ENCODE measurements around the gene FRMD4A.

DNA sequence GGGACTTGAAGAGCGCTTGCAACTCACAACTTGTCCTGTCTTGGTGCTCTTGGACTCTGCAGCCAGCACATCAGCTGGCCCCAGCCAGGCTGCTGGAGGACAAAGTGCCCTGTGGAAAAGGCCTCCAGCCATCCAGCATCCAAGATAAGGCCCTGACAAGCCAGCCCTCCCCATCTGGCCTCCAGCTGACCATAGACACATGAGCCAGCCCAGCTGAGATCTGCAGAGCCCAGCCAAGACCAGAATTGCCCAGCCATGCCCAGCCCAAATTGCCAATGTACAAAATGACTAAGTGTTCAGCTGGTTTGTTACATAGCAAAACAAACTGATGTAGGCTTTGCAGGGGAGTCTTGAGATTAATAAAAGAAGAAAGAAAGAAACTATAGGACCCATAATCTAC is 36.0 kb upstream of the FRMD4A start:
- no peak for TF ChIP-seq MAX (IDR thresholded peaks at IDR 0.05; ENCODE audit: low read depth)
- no peak for TF ChIP-seq NFIC (IDR thresholded peaks at IDR 0.05; ENCODE audit: borderline replicate concordance)
- TF ChIP-seq, protein P1, sequence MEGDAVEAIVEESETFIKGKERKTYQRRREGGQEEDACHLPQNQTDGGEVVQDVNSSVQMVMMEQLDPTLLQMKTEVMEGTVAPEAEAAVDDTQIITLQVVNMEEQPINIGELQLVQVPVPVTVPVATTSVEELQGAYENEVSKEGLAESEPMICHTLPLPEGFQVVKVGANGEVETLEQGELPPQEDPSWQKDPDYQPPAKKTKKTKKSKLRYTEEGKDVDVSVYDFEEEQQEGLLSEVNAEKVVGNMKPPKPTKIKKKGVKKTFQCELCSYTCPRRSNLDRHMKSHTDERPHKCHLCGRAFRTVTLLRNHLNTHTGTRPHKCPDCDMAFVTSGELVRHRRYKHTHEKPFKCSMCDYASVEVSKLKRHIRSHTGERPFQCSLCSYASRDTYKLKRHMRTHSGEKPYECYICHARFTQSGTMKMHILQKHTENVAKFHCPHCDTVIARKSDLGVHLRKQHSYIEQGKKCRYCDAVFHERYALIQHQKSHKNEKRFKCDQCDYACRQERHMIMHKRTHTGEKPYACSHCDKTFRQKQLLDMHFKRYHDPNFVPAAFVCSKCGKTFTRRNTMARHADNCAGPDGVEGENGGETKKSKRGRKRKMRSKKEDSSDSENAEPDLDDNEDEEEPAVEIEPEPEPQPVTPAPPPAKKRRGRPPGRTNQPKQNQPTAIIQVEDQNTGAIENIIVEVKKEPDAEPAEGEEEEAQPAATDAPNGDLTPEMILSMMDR (IDR thresholded peaks at IDR 0.05): no peak
- TF ChIP-seq, protein P2, sequence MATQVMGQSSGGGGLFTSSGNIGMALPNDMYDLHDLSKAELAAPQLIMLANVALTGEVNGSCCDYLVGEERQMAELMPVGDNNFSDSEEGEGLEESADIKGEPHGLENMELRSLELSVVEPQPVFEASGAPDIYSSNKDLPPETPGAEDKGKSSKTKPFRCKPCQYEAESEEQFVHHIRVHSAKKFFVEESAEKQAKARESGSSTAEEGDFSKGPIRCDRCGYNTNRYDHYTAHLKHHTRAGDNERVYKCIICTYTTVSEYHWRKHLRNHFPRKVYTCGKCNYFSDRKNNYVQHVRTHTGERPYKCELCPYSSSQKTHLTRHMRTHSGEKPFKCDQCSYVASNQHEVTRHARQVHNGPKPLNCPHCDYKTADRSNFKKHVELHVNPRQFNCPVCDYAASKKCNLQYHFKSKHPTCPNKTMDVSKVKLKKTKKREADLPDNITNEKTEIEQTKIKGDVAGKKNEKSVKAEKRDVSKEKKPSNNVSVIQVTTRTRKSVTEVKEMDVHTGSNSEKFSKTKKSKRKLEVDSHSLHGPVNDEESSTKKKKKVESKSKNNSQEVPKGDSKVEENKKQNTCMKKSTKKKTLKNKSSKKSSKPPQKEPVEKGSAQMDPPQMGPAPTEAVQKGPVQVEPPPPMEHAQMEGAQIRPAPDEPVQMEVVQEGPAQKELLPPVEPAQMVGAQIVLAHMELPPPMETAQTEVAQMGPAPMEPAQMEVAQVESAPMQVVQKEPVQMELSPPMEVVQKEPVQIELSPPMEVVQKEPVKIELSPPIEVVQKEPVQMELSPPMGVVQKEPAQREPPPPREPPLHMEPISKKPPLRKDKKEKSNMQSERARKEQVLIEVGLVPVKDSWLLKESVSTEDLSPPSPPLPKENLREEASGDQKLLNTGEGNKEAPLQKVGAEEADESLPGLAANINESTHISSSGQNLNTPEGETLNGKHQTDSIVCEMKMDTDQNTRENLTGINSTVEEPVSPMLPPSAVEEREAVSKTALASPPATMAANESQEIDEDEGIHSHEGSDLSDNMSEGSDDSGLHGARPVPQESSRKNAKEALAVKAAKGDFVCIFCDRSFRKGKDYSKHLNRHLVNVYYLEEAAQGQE (IDR thresholded peaks at IDR 0.05; ENCODE audit: low read depth, low read length): no peak
- TF ChIP-seq, protein P3, sequence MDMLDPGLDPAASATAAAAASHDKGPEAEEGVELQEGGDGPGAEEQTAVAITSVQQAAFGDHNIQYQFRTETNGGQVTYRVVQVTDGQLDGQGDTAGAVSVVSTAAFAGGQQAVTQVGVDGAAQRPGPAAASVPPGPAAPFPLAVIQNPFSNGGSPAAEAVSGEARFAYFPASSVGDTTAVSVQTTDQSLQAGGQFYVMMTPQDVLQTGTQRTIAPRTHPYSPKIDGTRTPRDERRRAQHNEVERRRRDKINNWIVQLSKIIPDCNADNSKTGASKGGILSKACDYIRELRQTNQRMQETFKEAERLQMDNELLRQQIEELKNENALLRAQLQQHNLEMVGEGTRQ (IDR thresholded peaks at IDR 0.05; ENCODE audit: borderline replicate concordance, low read depth, low read length): no peak
- no peak for TF ChIP-seq GABPA (IDR thresholded peaks at IDR 0.05; ENCODE audit: low read depth)
- TF ChIP-seq FOSL2 (IDR thresholded peaks at IDR 0.05; ENCODE audit: borderline replicate concordance, low read depth): no peak
- no peak for TF ChIP-seq RAD21 (IDR thresholded peaks at IDR 0.05; ENCODE audit: low read length)
- no peak for TF ChIP-seq NRF1 (IDR thresholded peaks at IDR 0.05; ENCODE audit: low read depth, low read length)
- TF ChIP-seq JUND (IDR thresholded peaks at IDR 0.05): no peak
